ENCODE measurements around the gene REN. TPM values are rescaled to one million over a fixed set of nuclear protein-coding genes. Genes with fewer than 3 reads are reported as not detected.
A peak's percentile ranks its signal among the peaks of the same experiment; 100 is the strongest.

Gene REN
- total RNA-seq, result under 1 TPM; 0.23 to 0.28 TPM
- under 1 TPM; 0.31 to 0.75 TPM for polyA plus RNA-seq
- long read RNA-seq, donor 1, result 0 reads
- long read RNA-seq, donor 2, result 0 reads
- long read RNA-seq, donor 3, result 0 reads
- long read RNA-seq, donor 4, result 0 reads
- long read RNA-seq, donor 5, result 0 reads

DNA sequence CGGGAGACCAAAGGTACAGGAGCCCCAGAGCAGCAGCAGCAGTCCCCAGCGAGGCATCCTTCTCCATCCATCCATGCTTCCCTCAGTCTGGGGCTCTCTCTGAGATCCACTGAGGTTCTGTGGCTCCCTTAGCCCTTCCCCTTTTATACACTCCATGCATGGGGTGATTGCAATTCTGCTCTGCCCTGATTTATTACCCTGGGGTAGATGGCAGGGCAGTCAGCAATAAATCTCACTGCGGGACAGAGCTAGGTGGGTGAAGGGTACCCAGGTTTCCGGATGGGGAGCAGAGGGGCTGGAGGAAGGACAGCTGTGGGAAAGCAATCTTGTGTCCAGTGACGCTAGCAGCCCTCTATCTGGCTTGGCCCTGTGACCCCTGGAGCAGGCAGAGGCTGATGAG, at the start of gene REN:
Gene REN, minus strand, starts transcription at position 119 of the 400 bp plus-strand sequence. Its CDS starts 44 bp downstream, at position 75.
- no peak for DNase-seq
- TF ChIP-seq, protein P1, sequence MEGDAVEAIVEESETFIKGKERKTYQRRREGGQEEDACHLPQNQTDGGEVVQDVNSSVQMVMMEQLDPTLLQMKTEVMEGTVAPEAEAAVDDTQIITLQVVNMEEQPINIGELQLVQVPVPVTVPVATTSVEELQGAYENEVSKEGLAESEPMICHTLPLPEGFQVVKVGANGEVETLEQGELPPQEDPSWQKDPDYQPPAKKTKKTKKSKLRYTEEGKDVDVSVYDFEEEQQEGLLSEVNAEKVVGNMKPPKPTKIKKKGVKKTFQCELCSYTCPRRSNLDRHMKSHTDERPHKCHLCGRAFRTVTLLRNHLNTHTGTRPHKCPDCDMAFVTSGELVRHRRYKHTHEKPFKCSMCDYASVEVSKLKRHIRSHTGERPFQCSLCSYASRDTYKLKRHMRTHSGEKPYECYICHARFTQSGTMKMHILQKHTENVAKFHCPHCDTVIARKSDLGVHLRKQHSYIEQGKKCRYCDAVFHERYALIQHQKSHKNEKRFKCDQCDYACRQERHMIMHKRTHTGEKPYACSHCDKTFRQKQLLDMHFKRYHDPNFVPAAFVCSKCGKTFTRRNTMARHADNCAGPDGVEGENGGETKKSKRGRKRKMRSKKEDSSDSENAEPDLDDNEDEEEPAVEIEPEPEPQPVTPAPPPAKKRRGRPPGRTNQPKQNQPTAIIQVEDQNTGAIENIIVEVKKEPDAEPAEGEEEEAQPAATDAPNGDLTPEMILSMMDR (IDR thresholded peaks at IDR 0.05; ENCODE audit: control extremely low read depth, extremely low read depth), result no peak
- Histone ChIP-seq H3K9me3 (ENCODE audit: control insufficient read depth in 4 of 4, insufficient read depth in 3 of 4, low read length in 3 of 4) (peaks cover 0 to 8% (median 1%) of the 10 kb centered on the region in 4 donors), H3K4me3 (no peak within 1 kb of the TSS), H3K27ac (ENCODE audit: low read depth in 1 of 2, low read length in 1 of 2) (no peak within 1 kb of the TSS), H3K4me1 (ENCODE audit: control insufficient read depth in 5 of 5, insufficient read depth in 5 of 5, low read length in 5 of 5) (no peaks in the 10 kb centered on the region), H3K9ac (ENCODE audit: insufficient read depth in 1 of 2, low read length in 2 of 2) (no peak within 1 kb of the TSS), H3K36me3 (ENCODE audit: control insufficient read depth in 4 of 4, insufficient read depth in 4 of 4, low read length in 4 of 4) (no peaks in the 10 kb centered on the region), H3K27me3 (ENCODE audit: control insufficient read depth in 3 of 3, insufficient read depth in 3 of 3, low read length in 2 of 3) (peaks cover 0 to 2% (median 0%) of the 10 kb centered on the region in 3 donors)
- WGBS, 2 donors, result 36 to 58% methylated on average over 5 of the region's 5 CpGs
- ATAC-seq (ENCODE audit: insufficient read depth, low FRiP score), result no peak

DNA sequence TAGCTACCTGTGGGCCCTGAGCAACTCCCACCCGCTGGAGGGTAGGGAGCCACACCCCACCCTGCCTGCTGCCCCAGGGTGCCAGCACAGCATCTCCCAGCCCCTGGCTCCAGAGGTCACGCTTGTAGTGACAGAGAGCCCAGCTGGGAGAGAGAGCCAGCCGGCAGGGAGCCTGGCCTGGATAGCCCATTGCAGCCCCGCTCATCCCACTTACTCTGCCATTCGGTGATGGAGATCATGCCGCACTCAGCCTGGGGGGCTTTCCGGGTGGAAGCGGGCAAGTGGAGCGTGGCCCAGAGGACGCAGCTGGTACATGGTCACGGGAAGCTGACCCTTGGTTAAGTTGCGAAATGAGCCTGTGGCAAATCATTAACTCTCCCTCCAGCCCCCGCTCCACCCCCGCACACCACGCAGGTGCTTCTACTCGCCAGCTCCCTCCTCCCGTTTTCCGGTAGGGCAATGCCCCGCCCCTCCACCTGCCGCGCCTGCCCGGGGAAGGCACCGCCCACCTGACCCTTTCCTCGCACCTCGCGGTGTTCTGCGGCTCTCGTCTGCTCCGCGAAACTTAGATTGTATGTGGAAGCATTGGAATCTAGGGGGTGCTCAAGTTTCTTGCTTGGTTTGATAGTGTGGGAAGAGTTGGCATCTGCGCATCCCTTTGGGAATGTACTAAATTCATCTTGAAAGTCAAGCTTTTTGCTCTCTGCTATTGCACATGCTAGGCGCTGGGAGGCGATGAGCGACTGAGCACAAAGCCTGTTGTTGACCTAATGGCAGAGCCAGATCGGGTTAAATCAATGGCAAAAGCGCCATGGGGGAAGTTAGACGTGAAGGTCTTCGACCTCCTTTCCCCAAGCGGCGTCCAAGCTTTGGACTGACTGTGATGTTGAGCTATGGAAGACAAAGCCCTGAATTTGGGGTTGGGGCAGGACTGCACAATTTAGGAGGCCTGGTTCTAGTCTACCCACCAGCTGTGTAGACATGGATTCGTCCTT, 47.8 kb upstream of the REN start, which contains the start of gene GOLT1A:
Gene GOLT1A, minus strand, starts transcription at position 321 of the 995 bp plus-strand sequence. Its CDS starts 82 bp downstream, at position 239.
- no peak within 1 kb of the TSS for H3K27ac ChIP-seq (ENCODE audit: low read depth in 1 of 2, low read length in 1 of 2)
- peak within 1 kb of the TSS; percentile 11 for H3K4me3 ChIP-seq
- DNase-seq (peak; percentile 76 to 80 (median 78)), ATAC-seq (ENCODE audit: insufficient read depth, low FRiP score) (peak; percentile 89)
- H3K36me3 ChIP-seq (ENCODE audit: control insufficient read depth in 4 of 4, insufficient read depth in 4 of 4, low read length in 4 of 4), result no peaks in the 10 kb centered on the region
- H3K9me3 ChIP-seq (ENCODE audit: control insufficient read depth in 4 of 4, insufficient read depth in 3 of 4, low read length in 3 of 4), result no peaks in the 10 kb centered on the region
- no peak within 1 kb of the TSS for H3K9ac ChIP-seq (ENCODE audit: insufficient read depth in 1 of 2, low read length in 2 of 2)
- TF ChIP-seq, protein P1 (IDR thresholded peaks at IDR 0.05; ENCODE audit: control extremely low read depth, extremely low read depth), result no peak
- H3K27me3 ChIP-seq (ENCODE audit: control insufficient read depth in 3 of 3, insufficient read depth in 3 of 3, low read length in 2 of 3), result no peaks in the 10 kb centered on the region
- H3K4me1 ChIP-seq (ENCODE audit: control insufficient read depth in 5 of 5, insufficient read depth in 5 of 5, low read length in 5 of 5), result peaks cover 0 to 4% (median 0%) of the 10 kb centered on the region in 5 donors
- 14 to 16% methylated on average over 40 to 41 of the region's 41 CpGs for WGBS, 2 donors

DNA sequence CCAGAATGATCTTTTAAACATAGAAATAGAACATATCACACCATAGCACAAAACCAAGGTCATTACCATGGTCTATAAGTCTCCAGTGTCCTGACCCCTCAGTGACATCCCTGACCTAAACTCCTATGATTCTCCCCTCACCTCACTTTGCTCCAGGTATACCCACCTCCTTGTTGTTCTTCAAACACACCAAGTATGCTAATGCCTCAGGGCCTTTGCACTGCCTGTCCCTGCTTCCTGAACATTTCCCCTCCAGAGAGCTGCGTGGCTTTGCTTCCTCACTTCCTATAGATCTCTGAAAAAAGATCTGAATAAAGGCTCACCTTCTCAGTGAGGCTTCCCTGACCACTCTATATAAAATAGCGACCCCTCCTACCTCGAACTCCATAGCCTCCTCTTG, 46.6 kb upstream of the REN start:
- H3K4me3 ChIP-seq, result no peak overlapping the region
- no peaks in the 10 kb centered on the region for H3K27me3 ChIP-seq (ENCODE audit: control insufficient read depth in 3 of 3, insufficient read depth in 3 of 3, low read length in 2 of 3)
- H3K9ac ChIP-seq (ENCODE audit: insufficient read depth in 1 of 2, low read length in 2 of 2), result no peak overlapping the region
- TF ChIP-seq, protein P1 (IDR thresholded peaks at IDR 0.05; ENCODE audit: control extremely low read depth, extremely low read depth), result no peak
- H3K27ac ChIP-seq (ENCODE audit: low read depth in 1 of 2, low read length in 1 of 2), result no peak overlapping the region
- no peaks in the 10 kb centered on the region for H3K9me3 ChIP-seq (ENCODE audit: control insufficient read depth in 4 of 4, insufficient read depth in 3 of 4, low read length in 3 of 4)
- ATAC-seq (ENCODE audit: insufficient read depth, low FRiP score) (no peak), DNase-seq (no peak)
- peaks cover 0 to 4% (median 0%) of the 10 kb centered on the region in 5 donors for H3K4me1 ChIP-seq (ENCODE audit: control insufficient read depth in 5 of 5, insufficient read depth in 5 of 5, low read length in 5 of 5)
- no peaks in the 10 kb centered on the region for H3K36me3 ChIP-seq (ENCODE audit: control insufficient read depth in 4 of 4, insufficient read depth in 4 of 4, low read length in 4 of 4)
- 90 to 91% methylated on average over 3 of the region's 3 CpGs for WGBS, 2 donors
